ENCODE data around the gene KDM2A.

DNA sequence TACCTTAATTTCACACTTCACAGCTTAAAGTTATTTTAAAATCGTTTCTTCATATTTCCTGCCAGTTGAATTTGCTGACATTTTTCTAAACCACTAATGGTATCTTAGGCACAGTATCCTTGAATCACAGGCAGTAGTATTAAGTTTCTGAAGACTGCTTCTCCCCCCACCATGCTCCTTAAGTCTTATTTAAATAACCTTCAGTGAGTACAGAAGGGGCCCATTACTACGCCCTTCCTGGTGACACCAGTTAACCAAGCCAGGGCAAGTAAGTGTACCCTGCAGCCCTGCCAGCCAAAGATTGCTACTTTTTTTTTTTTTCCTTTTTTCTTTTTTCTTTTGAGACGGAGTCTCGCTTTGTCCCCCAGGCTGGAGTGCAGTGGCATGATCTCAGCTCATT lies 19.9 kb downstream of the KDM2A start:
- no peak for TF ChIP-seq CTCF (conservative IDR thresholded peaks at IDR 0.05)
- no peak for TF ChIP-seq EZH2 (IDR thresholded peaks at IDR 0.05; ENCODE audit: low read depth)
